Measurements from ENCODE around the gene PSAP. TPM values are rescaled to one million over a fixed set of nuclear protein-coding genes. Genes with fewer than 3 reads are reported as not detected.
"Not testable (repeated sequence)": the region's sequence is repeated elsewhere in the genome, so short reads cannot be mapped to it uniquely, and the experiment has no call there.

Gene PSAP
- total RNA-seq, 4 donors from 2014 or later: 425 to 693 (median 495) TPM

- TF ChIP-seq CTCF (IDR thresholded peaks at IDR 0.05): no peak
- TF ChIP-seq POLR2A (IDR thresholded peaks at IDR 0.05): no peak
- no peak for DNase-seq (ENCODE audit: low spot score in 2 of 2)
- 83% methylated on average over 4 of the region's 4 CpGs for WGBS, 2 donors
- H3K4me3 ChIP-seq (ENCODE audit: low read depth, poor library complexity, severe bottlenecking): no peak overlapping the region
- intact Hi-C loops (cut with DNase I; ENCODE audit: low total_unique reads): no loop called here
Measured at GRCh38 chr10:71877821-71878220, 26.8 kb upstream of the PSAP start.

- DNase-seq (ENCODE audit: low spot score in 2 of 2); H3K4me3 ChIP-seq (ENCODE audit: low read depth, poor library complexity, severe bottlenecking); intact Hi-C loops (cut with DNase I; ENCODE audit: low total_unique reads): not testable (repeated sequence)
- 76 to 81% methylated on average over 13 of the region's 13 CpGs for WGBS, 2 donors
Measured at GRCh38 chr10:71874680-71875354, 23.8 kb upstream of the PSAP start.

GRCh38 chr10:71873582-71874211, 22.6 kb upstream of the PSAP start:
- H3K4me3 ChIP-seq (ENCODE audit: low read depth, poor library complexity, severe bottlenecking): no peak overlapping the region
- 90% methylated on average over 7 of the region's 7 CpGs for WGBS, 2 donors
- no peak for DNase-seq (ENCODE audit: low spot score in 2 of 2)
- intact Hi-C loops (cut with DNase I; ENCODE audit: low total_unique reads): no loop called here
- no peak for TF ChIP-seq POLR2A (IDR thresholded peaks at IDR 0.05)

GRCh38 chr10:71869601-71870000, 18.6 kb upstream of the PSAP start:
- DNase-seq (ENCODE audit: low spot score in 2 of 2); H3K4me3 ChIP-seq (ENCODE audit: low read depth, poor library complexity, severe bottlenecking); intact Hi-C loops (cut with DNase I; ENCODE audit: low total_unique reads): not testable (repeated sequence)
- 93 to 100% methylated on average over 9 to 13 of the region's 32 CpGs for WGBS, 2 donors

GRCh38 chr10:71868192-71868697, 17.2 kb upstream of the PSAP start:
- peak in 1 of 2 donors; percentile 81 for DNase-seq (ENCODE audit: low spot score in 2 of 2)
- WGBS, 2 donors: 57 to 64% methylated on average over 5 of the region's 5 CpGs
- H3K4me3 ChIP-seq (ENCODE audit: low read depth, poor library complexity, severe bottlenecking): no peak overlapping the region
- intact Hi-C loops (cut with DNase I; ENCODE audit: low total_unique reads): no loop called here
- TF ChIP-seq CTCF (IDR thresholded peaks at IDR 0.05) (no peak), POLR2A (IDR thresholded peaks at IDR 0.05) (no peak)

- no peak for DNase-seq (ENCODE audit: low spot score in 2 of 2)
Measured at GRCh38 chr10:71865561-71866041, 14.6 kb upstream of the PSAP start.

More at GRCh38 chr10:71865561-71866041, 14.6 kb upstream of the PSAP start:
- intact Hi-C loops (cut with DNase I; ENCODE audit: low total_unique reads): no loop called here
- TF ChIP-seq CTCF (IDR thresholded peaks at IDR 0.05): no peak
- no peak for TF ChIP-seq POLR2A (IDR thresholded peaks at IDR 0.05)
- WGBS, 2 donors: 76 to 89% methylated on average over 6 to 7 of the region's 7 CpGs
- no peak overlapping the region for H3K4me3 ChIP-seq (ENCODE audit: low read depth, poor library complexity, severe bottlenecking)
